HFFc6 (cell line): ENCODE results near the gene MYL6B. TPM values are rescaled to one million over a fixed set of nuclear protein-coding genes. Genes with fewer than 3 reads are reported as not detected.
A peak's percentile ranks its signal among the peaks of the same experiment; 100 is the strongest.

ENCODE experiments used
- DNase-seq: peaks from one replicate; pipeline ENCODE4 v3.0.0-alpha.2; 2018
- H3K27ac Mint-ChIP-seq: 2 replicates; pipeline ENCODE4 v1.8.0; 2020; ENCODE audit warnings: mild to moderate bottlenecking, mixed read lengths
- H3K27me3 Mint-ChIP-seq: 2 replicates; pipeline ENCODE4 v1.8.0; 2021; ENCODE audit warnings: mild to moderate bottlenecking, moderate library complexity, mixed read lengths; ENCODE audit not compliant: insufficient read depth
- H3K36me3 Mint-ChIP-seq: 2 replicates; pipeline ENCODE4 v1.8.0; 2021; ENCODE audit warnings: low read depth, mixed read lengths
- H3K4me1 Mint-ChIP-seq: 2 replicates; pipeline ENCODE4 v1.8.0; 2020; ENCODE audit warnings: low read depth, mixed read lengths
- H3K4me3 Mint-ChIP-seq: 2 replicates; pipeline ENCODE4 v1.8.0; 2020; ENCODE audit warnings: mild to moderate bottlenecking, moderate library complexity, mixed read lengths
- H3K9me3 Mint-ChIP-seq: 2 replicates; pipeline ENCODE4 v1.8.0; 2020; ENCODE audit warnings: mild to moderate bottlenecking, mixed read lengths
- CTCF ChIP-seq: fragments of 200-600 bp; sonication (generic); IDR thresholded peaks from 2 replicates; pipeline ENCODE4 v1.5.0; 2021; ENCODE audit warnings: antibody characterized with exemption, mild to moderate bottlenecking
- total RNA-seq, 6 experiments: library from RNA; stranded (reverse); fragmentation: NEBNext Ultra II Directional; extraction: Animal tissue kit (Norgen Biotek cat#: 25700); gene quantifications; 2 replicates in 1 of 6; 3 replicates in 5 of 6; pipeline ENCODE4 v1.2.3, GENCODE V29; 2021

The MYL6B gene
- total RNA-seq, 6 experiments from 2014 or later: 84.5 to 119 (median 108) TPM

- peaks cover 16% of the 10 kb centered on the region for H3K36me3 Mint-ChIP-seq
- peaks cover 2% of the 10 kb centered on the region; the same call in 1 of the 2 replicates for H3K27me3 Mint-ChIP-seq
- peak overlapping the region; percentile 93; the same call in 1 of the 2 replicates for H3K4me3 Mint-ChIP-seq
- peak overlapping the region; percentile 94 for H3K27ac Mint-ChIP-seq
- DNase-seq: no peak
- no peaks in the 10 kb centered on the region for H3K9me3 Mint-ChIP-seq
- no peak for TF ChIP-seq CTCF
- peaks cover 48% of the 10 kb centered on the region for H3K4me1 Mint-ChIP-seq
These were observed 25.6 kb upstream of the MYL6B start for GRCh38 chr12:56126732-56127239.

- peak overlapping the region; percentile 93 for H3K4me3 Mint-ChIP-seq
These were observed 24.9 kb upstream of the MYL6B start for GRCh38 chr12:56127485-56127887.

GRCh38 chr12:56127888-56128669 lies 24.3 kb upstream of the MYL6B start, which contains the start of gene ESYT1:
Gene ESYT1, plus strand, starts transcription at chr12:56128267. Its CDS starts 53 bp downstream, at chr12:56128320.
- TF ChIP-seq CTCF: peak; percentile 27; the same call in 1 of the 2 replicates
- peaks cover 26% of the 10 kb centered on the region for H3K36me3 Mint-ChIP-seq
- H3K27me3 Mint-ChIP-seq: peaks cover 2% of the 10 kb centered on the region; the same call in 1 of the 2 replicates
- H3K9me3 Mint-ChIP-seq: no peaks in the 10 kb centered on the region
- H3K4me3 Mint-ChIP-seq: peak within 1 kb of the TSS; percentile 93
- peak within 1 kb of the TSS; percentile 94 for H3K27ac Mint-ChIP-seq
- peaks cover 41% of the 10 kb centered on the region for H3K4me1 Mint-ChIP-seq
- peak; percentile 100 for DNase-seq

More at GRCh38 chr12:56127485-56127887, 24.9 kb upstream of the MYL6B start:
- DNase-seq: no peak
- Mint-ChIP-seq H3K36me3 (peaks cover 23% of the 10 kb centered on the region), H3K4me1 (peaks cover 44% of the 10 kb centered on the region), H3K27ac (peak overlapping the region; percentile 94), H3K9me3 (no peaks in the 10 kb centered on the region), H3K27me3 (peaks cover 2% of the 10 kb centered on the region; the same call in 1 of the 2 replicates)
- no peak for TF ChIP-seq CTCF

GRCh38 chr12:56128670-56129205 lies 23.6 kb upstream of the MYL6B start:
- H3K36me3 Mint-ChIP-seq: peaks cover 32% of the 10 kb centered on the region
- TF ChIP-seq CTCF: no peak
- H3K27ac Mint-ChIP-seq: peak overlapping the region; percentile 94
- no peak for DNase-seq
- peaks cover 2% of the 10 kb centered on the region; the same call in 1 of the 2 replicates for H3K27me3 Mint-ChIP-seq
- H3K4me3 Mint-ChIP-seq: peak overlapping the region; percentile 93
- H3K4me1 Mint-ChIP-seq: peaks cover 41% of the 10 kb centered on the region
- H3K9me3 Mint-ChIP-seq: no peaks in the 10 kb centered on the region

GRCh38 chr12:56129206-56129941 lies 23.0 kb upstream of the MYL6B start:
- Mint-ChIP-seq H3K27me3 (peaks cover 2% of the 10 kb centered on the region; the same call in 1 of the 2 replicates), H3K27ac (peak overlapping the region; percentile 94), H3K36me3 (peaks cover 39% of the 10 kb centered on the region), H3K9me3 (no peaks in the 10 kb centered on the region), H3K4me1 (peaks cover 41% of the 10 kb centered on the region), H3K4me3 (peak overlapping the region; percentile 93)
- TF ChIP-seq CTCF: no peak
- no peak for DNase-seq
